NCI-H128 (cell line): ENCODE results near the gene POLN.
"Not testable (repeated sequence)": the region's sequence is repeated elsewhere in the genome, so short reads cannot be mapped to it uniquely, and the experiment has no call there.

ENCODE experiments used
- DNase-seq: peaks from one replicate; lab custom pipeline; 2025; ENCODE audit not compliant: unreplicated experiment; lab: John Stamatoyannopoulos, UW

POLN gene

DNA sequence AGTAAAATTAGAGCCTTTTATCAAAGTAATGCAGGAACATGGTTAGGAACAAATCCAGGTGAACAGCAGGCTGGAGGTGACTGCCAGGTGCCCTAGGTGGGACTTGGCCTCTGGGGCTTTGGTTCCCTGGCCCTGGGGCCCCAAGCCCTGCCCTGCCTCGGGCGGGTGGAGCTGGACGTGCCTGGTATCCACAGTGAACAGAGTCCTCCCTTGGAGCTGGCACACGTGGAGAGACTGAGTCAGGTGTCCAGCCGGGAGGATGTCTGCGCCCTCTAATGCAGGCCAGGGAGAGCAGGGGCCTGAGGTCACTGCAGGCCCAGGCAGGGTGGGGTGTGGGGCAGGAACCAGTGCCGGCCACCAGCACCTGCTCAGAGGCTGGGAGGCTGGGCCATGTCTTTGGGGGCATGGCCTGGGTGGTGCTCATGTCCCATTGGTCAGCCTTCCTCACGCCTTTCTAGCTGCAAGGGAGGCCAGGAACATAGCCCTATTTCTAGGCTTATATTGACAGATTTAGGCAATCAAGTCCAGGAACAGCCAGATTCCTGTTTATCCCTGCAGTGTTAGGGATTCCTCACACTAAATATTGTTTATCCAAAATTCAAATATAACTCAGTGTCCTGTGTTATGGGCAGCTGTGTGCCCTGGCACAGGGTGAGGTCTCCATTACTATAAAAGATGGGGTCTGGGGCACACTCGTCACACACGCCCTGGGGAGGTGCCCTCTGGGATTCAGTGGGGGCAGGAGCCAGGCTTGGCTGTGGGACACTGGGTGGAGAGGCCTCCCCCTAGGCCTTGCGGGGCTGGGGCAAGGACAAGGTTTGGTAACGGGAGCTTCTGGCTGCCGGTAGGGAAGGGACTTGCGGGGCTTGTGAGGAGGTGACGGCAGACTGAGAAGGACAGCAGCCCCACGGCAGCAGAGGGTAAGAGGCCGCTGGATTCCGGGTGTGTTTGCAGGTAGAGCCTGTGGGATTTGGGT, 197.1 kb downstream of the POLN start:
- no peak for DNase-seq

DNA sequence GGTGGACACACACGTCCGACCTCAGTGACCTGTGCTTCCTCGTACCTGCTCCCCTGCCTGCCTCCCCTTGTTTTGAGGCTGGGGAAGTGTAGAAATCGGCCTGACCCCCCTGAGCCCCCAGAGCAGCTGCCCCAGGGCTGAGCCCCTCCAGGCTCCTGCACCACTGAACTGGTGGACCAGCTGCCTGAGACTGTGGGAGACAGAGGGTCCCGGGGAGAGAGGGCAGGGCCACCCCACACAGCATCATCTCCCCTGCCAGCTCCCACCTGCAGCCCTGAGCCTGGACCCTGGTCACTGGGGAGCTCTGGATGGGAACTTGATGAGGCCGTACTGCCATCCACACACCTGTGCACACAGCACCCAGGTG, 197.8 kb downstream of the POLN start:
- no peak for DNase-seq

DNA sequence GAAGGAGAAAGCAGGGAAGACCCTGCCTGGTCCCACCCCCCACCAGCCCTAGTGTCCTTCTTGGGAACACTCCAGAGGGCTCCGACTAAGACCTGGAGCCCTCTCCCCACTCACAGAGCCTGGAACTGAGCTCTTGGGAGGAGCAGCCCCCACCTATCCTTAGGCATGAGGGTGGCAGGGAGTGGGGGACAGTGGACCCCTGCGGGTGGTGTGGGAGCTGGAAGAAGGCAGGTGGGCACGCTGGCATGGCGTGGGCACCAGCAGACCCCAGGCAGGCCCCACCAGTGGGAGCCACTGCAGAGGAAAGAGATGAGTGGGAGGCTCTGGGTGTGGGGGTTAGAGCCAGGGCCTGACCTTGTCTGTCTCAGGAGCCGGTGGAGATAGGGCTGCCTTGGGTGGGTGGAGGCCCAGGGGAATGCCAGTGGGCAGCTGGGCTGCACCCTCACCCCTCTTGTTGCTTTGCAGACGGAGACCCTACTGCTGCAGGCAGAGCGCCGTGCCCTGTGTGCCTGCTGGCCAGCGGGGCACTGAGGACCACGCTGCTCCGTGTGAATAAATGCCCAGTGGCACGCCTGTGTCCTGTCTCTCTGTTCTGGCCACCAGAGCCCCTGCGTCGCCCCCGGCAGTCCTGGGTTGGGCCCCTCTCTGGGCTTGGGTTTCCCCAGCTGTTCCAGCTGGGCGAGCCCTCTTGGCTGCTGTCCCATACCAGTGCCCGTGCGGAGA, 198.4 kb downstream of the POLN start:
- DNase-seq, result no peak

DNA sequence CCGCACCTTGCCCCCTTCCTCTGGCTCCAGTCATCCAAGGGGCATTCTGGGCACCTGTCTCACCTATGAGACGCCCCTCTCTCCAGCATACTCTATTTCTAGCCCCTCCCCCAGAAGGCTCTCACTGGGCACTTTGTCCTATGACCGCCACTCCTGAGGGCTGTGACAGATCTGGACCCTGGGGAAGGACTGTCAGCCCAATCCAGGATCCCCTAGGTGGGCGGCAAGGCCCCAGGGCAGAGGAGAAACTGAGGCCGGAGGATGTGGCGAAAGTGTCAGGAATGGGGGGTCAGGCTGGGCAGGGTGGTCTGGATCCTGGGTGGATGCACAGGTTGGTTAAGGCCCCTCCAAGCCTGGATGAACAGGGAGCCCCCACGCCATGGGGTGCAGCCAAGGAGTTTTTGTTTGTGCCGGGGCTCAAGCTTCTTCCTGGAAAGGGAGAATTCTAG, 198.9 kb downstream of the POLN start:
- DNase-seq, result no peak

DNA sequence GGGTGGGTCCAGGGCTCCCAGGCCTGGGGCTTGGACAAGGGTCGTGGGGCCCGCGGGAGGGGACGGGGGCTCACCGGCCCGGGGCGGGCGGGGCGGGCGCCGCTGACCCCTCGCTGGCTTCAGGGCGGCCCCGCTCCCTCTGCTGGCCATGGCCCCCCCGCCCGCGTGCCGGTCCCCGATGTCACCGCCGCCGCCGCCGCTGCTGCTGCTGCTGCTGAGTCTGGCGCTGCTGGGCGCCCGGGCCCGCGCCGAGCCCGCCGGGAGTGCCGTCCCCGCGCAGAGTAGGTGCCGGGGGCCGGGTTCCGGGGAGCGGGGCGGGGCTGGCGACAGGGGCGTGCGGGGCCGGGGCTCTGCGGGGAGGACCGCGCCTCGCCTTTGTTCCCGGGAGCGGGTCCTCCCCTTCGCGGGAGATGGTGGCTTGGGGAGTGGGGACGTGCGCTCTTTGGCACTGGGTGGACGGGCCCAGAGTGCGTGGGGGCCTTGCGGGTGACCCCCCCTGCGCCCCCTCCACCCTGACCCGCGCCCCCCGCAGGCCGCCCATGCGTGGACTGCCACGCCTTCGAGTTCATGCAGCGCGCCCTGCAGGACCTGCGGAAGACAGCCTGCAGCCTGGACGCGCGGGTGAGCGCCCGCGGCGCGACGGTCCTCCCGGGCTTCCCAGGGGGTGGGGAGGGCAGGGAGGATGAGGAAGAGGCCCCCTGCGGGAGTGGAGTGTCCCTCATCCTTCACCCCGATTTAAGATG, 199.5 kb downstream of the POLN start:
- no peak for DNase-seq

DNA sequence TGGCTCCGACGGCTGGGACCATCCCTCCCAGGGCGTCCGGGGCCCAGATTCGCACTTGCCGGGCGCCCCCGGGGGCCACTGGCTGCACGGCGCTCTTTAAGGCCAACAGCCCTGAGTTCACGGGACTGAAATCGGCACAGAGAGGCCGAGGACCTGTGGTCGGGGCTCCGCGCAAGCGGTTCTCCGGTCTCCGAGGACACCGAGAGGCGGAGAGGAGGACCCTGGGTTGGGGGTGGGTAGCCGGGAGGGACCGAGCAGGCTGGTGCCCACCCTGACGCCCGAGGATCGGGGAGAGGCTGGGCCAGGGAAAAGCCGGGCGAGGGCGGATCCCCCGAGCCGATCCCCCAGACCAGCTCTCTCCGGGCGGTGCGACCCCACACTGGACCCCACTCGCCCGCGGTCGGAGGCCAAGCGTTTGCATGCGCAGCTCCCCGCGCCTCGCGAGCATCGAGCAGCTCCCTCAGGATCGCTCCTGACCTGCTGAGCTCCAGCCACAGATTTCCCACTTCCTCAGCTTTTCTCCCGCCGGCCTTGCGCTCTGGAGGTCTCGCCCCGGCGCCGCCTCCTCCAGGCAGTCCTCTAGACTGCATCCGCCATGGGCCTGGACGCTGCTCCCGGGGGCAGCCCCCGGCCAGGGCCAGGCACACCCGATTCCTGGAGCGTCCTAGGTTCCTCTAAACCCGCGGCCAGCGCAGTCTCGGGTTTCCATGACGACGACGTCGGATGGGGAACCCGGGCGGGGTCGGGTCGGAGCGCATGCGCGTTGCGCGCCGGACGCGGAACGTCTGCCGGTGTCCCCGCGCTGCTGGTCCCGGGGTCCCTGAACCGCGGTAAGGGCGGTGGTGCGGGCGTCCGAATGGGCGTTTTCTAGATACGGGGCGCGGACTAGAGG, 200.4 kb downstream of the POLN start:
- peak; percentile 24 for DNase-seq

DNA sequence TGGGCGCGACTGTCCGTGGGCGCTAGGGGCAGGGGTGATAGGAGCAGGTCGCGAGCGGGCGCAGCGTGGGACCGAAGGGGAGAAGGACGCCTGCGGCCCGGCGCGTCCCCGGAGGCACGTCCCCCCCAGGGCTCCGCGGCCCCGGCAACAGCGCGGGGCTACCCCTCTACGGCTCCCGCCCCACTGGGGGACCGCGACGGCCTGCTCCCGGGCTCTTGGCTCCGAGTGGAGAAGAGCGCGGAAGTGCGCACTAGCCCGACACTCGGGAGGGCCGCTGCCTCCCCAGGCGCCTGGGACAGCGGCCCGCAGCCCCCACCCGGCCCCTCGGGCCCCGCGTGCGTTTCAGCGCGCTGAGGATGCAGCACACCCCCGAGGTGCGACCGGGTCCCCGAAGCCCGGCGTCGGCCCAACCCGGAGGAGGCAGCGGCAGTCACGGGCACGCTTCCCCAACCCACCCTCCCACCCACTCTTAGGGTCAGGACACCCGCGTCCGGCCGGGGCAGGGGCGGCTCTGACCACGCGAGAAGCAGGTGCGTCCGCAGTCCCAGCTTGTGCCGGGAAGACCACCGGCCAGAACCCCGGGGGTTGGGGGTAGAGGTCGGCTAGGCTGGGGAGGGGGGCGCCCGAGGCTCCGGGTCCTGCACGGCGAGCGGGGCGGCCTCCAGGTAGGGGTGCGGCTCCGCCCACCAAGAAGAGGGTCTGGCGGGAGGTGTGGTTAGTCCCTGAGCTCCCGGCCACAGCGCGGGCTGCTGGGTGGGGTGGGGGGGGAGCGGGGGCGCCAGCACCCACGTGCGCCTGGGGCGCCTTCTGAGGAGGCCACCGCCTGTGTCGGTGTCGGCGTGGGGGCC, 201.3 kb downstream of the POLN start:
- DNase-seq, result no peak

DNA sequence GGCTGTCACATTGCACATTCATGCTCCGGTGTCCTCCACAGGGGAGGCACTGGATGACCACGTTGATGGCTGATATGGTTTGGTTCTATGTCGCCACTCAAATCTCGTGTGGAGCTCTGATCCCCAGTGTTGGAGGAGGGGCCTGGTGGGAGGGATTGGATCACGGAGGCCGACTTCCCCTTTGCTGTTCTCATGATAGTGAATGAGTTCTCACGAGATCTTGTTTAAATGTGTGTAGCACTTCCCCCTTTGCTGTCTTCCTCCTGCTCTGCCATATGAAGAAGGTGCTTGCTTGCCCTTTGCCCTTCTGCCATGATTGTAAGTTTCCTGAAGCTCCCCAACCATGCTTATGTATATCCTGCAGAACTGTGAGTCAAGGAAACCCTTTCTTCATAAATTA, 205.1 kb downstream of the POLN start:
- DNase-seq, result no peak

DNA sequence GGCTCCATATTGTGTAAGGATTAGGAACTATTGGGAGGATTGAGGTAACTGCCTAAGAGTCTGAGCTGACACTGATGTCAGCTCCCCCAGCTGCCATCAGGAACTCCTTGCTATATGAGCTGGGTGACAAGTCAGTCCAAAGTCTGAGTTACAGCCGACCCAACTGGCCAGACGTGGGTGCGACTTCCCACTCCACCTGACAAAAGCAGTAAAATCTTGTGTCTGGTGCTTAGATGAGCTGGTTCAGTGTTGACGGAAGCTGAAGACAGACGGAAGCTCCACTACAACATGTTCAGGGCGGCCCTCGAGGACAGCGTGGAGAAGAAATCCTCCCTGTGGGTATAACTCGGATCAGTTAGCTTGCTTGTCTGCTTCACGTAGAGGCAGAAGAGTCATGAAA, 205.6 kb downstream of the POLN start:
- DNase-seq, result no peak

DNA sequence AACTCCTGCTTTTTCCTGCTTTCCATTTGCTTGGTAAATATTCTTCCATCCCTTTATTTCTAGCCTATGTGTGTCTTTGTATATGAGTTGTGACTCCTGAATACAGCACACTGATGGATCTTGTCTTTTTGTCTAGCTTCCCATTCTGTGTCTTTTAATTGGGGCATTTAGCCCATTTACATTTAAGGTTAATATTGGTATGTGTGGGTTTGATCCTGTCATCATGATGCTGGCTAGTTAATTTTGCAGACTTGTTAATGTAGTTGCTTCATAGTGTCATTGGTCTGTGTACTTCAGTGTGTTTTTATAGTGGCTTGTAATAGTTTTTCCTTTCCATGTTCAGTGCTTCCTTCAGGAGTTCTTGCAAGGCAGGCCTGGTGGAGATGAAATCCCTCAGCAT, 210.8 kb downstream of the POLN start:
- not testable (repeated sequence) for DNase-seq

DNA sequence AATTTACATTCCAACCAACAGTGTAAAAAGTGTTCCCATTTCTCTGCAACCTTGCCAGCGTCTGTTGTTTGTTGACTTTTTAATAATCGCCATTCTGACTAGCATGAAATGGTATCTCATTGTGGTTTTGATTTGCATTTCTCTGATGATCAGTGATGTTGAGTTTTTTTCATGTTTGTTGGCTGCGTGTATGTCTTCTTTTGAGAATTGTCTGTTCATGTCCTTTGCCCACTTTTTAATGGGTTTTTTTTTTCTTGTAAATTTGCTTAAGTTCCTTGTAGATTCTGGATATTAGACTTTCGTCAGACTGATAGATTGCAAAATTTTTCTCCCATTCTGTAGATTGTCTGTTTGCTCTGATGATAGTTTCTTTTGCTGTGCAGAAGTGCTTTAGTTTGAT, 214.8 kb downstream of the POLN start:
- not testable (repeated sequence) for DNase-seq

DNA sequence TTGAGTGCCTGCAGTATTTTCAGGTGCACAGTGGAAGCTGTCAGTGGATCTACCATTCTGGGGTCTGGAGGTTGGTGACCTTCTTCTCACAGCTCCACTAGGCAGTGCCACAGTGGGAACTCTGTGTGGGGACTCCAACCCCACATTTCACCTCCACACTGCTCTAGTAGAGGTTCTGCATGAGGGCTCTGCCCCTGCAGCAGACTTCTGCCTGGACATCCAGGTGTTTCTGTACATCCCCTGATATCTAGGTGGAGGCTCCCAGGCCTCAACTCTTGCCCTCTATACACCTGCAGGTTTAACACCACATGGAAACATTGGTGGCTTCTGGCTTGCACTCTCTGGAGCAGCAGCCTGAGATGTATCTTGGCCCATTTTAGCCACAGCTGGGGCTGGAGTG, 216.1 kb downstream of the POLN start:
- DNase-seq, result no peak

DNA sequence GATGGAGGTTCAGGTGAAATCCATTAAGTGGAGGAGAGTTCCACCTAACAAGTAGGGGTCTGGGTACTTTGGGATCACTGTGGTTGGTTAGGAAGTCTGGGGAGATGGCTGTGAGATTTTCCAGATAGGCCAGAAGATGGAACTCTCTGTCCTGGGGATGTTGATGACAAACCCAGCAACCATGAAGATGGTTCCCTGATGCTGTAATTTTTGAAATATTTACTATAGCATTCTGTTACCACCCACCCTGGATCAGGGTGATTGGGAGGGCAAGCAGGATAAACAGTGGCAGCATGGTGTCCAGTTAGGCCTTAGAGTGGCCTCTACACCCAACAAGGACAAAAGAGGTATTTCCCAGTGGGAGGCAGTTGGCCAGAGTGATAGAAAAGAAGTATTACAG, 217.2 kb downstream of the POLN start:
- DNase-seq, result no peak
